HEK293 (cell line): ENCODE measurements around the gene BHLHA9.
A peak's percentile ranks its signal among the peaks of the same experiment; 100 is the strongest.

Source experiments
- CTCF ChIA-PET: fragments of 350-600 bp; formaldehyde crosslinking; extraction: SDS; loops from one replicate; lab custom pipeline; 2021; ENCODE audit warnings: antibody characterized with exemption; lab: Yijun Ruan, JAX
- POLR2A ChIA-PET: fragments of 300-600 bp; formaldehyde crosslinking; extraction: SDS; loops from one replicate; lab custom pipeline; 2020; ENCODE audit warnings: antibody characterized with exemption, inconsistent platforms; lab: Yijun Ruan, JAX
- H3K27ac ChIP-seq: fragments of 200-500 bp; sonication (Bioruptor generic); 2 replicates; pipeline ENCODE4 v1.5.1; 2014; ENCODE audit warnings: low read depth, low read length, control low read depth, inconsistent platforms; ENCODE audit errors: extremely low read depth
- H3K36me3 ChIP-seq, 2 experiments: fragments of 200-500 bp in 1 of 2; sonication (Bioruptor generic) in 1 of 2; 1 replicate in 1 of 2; 2 replicates in 1 of 2; pipeline ENCODE4 v1.5.1; 2014 to 2017; ENCODE audit warnings: inconsistent platforms in 2 of 2, low read length in 2 of 2; ENCODE audit not compliant: control insufficient read depth in 2 of 2, insufficient read depth in 1 of 2
- H3K4me1 ChIP-seq: fragments of 200-500 bp; sonication (Bioruptor generic); 2 replicates; pipeline ENCODE4 v1.5.1; 2014; ENCODE audit warnings: mild to moderate bottlenecking, low read length, inconsistent platforms; ENCODE audit not compliant: control insufficient read depth, insufficient read depth
- H3K4me3 ChIP-seq: 2 replicates; pipeline ENCODE4 v1.5.1; 2011; ENCODE audit warnings: low read depth, mild to moderate bottlenecking, control low read depth, low read length, moderate library complexity
- H3K9me3 ChIP-seq: fragments of 200-500 bp; sonication (Bioruptor generic); 2 replicates; pipeline ENCODE4 v1.5.1; 2014; ENCODE audit warnings: low read depth, low read length, inconsistent platforms; ENCODE audit not compliant: control insufficient read depth, insufficient read depth
- EGR2 ChIP-seq: fragments of 450-650 bp; formaldehyde crosslinking; IDR thresholded peaks from 2 replicates; pipeline ENCODE4 v1.5.1; 2016; ENCODE audit warnings: low read depth, missing biosample characterization, missing genetic modification characterization
- KLF10 ChIP-seq: fragments of 450-650 bp; IDR thresholded peaks from 2 replicates; pipeline ENCODE4 v1.5.1; 2018; ENCODE audit warnings: missing biosample characterization, mild to moderate bottlenecking, missing genetic modification characterization
- KLF9 ChIP-seq: fragments of 450-650 bp; formaldehyde crosslinking; IDR thresholded peaks from 2 replicates; pipeline ENCODE4 v1.5.1; 2016; ENCODE audit warnings: missing biosample characterization, missing genetic modification characterization, low read depth
- PRDM1 ChIP-seq: fragments of 450-650 bp; formaldehyde crosslinking; IDR thresholded peaks from 2 replicates; pipeline ENCODE4; 2016; ENCODE audit warnings: missing biosample characterization, missing genetic modification characterization
- ZBTB20 ChIP-seq: fragments of 450-650 bp; formaldehyde crosslinking; IDR thresholded peaks from 2 replicates; pipeline ENCODE4 v1.5.1; 2016; ENCODE audit warnings: missing biosample characterization, missing genetic modification characterization
- ZFHX2 ChIP-seq: fragments of 450-650 bp; formaldehyde crosslinking; conservative IDR thresholded peaks from 2 replicates; pipeline ENCODE4 v1.5.1; 2016; ENCODE audit warnings: missing biosample characterization, missing genetic modification characterization
- ZNF184 ChIP-seq: fragments of 450-650 bp; IDR thresholded peaks from 2 replicates; pipeline ENCODE4 v1.5.1; 2018; ENCODE audit warnings: missing biosample characterization, mild to moderate bottlenecking, missing genetic modification characterization
- ZNF2 ChIP-seq: fragments of 450-650 bp; formaldehyde crosslinking; IDR thresholded peaks from 2 replicates; pipeline ENCODE4 v1.5.1; 2016; ENCODE audit warnings: missing biosample characterization, missing genetic modification characterization
- ZNF341 ChIP-seq: fragments of 450-650 bp; formaldehyde crosslinking; IDR thresholded peaks from 2 replicates; pipeline ENCODE4; 2016; ENCODE audit warnings: low read depth, missing biosample characterization, missing genetic modification characterization
- ZNF366 ChIP-seq: fragments of 450-650 bp; formaldehyde crosslinking; conservative IDR thresholded peaks from 2 replicates; pipeline ENCODE4 v1.5.1; 2016; ENCODE audit warnings: missing biosample characterization, missing genetic modification characterization
- ZSCAN16 ChIP-seq: fragments of 450-650 bp; formaldehyde crosslinking; IDR thresholded peaks from 2 replicates; pipeline ENCODE4 v1.5.1; 2016; ENCODE audit warnings: missing biosample characterization, missing genetic modification characterization
- TF ChIP-seq, protein P1 (sequence below): fragments of 450-650 bp; formaldehyde crosslinking; IDR thresholded peaks from 2 replicates; pipeline ENCODE4 v1.5.1; 2016; ENCODE audit warnings: missing biosample characterization, missing genetic modification characterization
- TF ChIP-seq, protein P2 (sequence below): fragments of 450-650 bp; formaldehyde crosslinking; IDR thresholded peaks from 2 replicates; pipeline ENCODE4 v1.5.1; 2017; ENCODE audit warnings: missing biosample characterization, missing genetic modification characterization
- TF ChIP-seq, protein P3 (sequence below): fragments of 450-650 bp; formaldehyde crosslinking; IDR thresholded peaks from 2 replicates; pipeline ENCODE4 v1.5.1; 2016; ENCODE audit warnings: missing biosample characterization, missing genetic modification characterization
- TF ChIP-seq, protein P4 (sequence below): fragments of 450-650 bp; formaldehyde crosslinking; IDR thresholded peaks from 2 replicates; pipeline ENCODE4 v1.5.1; 2016; ENCODE audit warnings: missing biosample characterization, missing genetic modification characterization
- TF ChIP-seq, protein P5 (sequence below): fragments of 450-650 bp; formaldehyde crosslinking; IDR thresholded peaks from 2 replicates; pipeline ENCODE4 v1.5.1; 2017; ENCODE audit warnings: missing biosample characterization, missing genetic modification characterization
- TF ChIP-seq, protein P6 (sequence below): fragments of 450-650 bp; formaldehyde crosslinking; IDR thresholded peaks from 2 replicates; pipeline ENCODE4; 2016; ENCODE audit warnings: missing biosample characterization, missing genetic modification characterization

Gene BHLHA9

DNA sequence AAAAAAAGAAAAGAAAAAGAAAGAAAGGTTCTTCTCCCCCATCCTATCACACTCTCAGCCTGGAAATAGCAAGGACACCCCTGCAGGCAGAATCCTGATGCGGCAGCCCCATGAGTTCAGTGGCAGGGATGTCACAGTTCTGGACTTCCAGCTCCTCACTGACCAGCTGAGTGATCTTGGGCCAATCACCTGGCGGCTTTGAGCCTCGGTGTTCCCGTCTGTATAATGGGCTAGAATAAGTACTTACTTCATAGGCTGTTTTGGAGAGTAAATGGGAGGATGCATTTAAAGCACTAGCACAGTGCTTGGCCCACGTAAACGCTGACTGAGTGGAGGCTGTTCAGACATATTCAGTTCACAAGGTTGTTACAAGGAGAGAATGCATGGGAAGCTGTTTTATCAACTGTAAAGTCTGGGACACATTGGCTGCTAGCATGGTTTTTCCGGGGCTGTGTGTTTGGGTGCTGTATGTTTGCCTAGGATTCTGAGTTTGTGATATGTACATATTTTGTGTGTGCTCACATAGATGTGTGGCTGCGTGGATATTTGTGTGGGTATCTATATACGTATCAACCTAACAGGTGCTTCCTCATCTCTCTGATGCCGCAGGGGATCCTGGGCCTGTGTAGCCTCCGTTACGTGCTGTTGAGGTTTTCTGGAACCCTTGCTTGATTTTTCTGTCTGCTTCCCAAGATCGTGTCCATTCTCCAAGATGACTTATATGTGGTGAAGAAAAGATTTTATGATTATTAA is 3.4 kb downstream of the BHLHA9 start:
- Histone ChIP-seq H3K27ac (no peak overlapping the region), H3K4me3 (no peak overlapping the region), H3K36me3 (no peaks in the 10 kb centered on the region), H3K4me1 (no peaks in the 10 kb centered on the region), H3K9me3 (no peaks in the 10 kb centered on the region)
- ChIA-PET CTCF (interaction anchor here (0.6 to 3.2 kb wide), 6 partner anchors 11 to 1803 kb away, joined by 4 to 23 read pairs (median 5); no protein-coding TSS in a partner anchor), POLR2A (no interaction called here)
- no peak for TF ChIP-seq ZSCAN16 (tag by site-specific recombination)
- TF ChIP-seq, protein P1, sequence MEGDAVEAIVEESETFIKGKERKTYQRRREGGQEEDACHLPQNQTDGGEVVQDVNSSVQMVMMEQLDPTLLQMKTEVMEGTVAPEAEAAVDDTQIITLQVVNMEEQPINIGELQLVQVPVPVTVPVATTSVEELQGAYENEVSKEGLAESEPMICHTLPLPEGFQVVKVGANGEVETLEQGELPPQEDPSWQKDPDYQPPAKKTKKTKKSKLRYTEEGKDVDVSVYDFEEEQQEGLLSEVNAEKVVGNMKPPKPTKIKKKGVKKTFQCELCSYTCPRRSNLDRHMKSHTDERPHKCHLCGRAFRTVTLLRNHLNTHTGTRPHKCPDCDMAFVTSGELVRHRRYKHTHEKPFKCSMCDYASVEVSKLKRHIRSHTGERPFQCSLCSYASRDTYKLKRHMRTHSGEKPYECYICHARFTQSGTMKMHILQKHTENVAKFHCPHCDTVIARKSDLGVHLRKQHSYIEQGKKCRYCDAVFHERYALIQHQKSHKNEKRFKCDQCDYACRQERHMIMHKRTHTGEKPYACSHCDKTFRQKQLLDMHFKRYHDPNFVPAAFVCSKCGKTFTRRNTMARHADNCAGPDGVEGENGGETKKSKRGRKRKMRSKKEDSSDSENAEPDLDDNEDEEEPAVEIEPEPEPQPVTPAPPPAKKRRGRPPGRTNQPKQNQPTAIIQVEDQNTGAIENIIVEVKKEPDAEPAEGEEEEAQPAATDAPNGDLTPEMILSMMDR (tag by site-specific recombination): peak; percentile 11; the same call in 1 of the 2 replicates

DNA sequence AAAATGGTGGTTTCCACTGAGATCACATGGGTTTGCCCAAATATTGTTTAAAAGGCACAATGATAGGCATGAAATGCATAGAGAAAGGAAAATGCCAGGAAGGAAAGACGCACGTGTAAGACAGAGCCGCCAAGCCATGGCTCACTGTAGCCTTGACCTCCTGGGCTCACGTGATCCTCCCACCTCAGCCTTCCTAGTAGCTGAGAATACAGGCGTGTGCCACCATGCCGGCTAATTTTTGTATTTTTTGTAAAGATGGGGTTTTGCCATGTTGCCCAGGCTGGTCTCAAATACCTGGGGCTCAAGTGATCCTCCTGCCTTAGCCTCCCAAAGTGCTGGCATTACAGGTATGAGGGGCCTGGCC is 4.0 kb downstream of the BHLHA9 start:
- TF ChIP-seq ZNF366 (tag by site-specific recombination) (no peak), KLF9 (tag by site-specific recombination) (no peak), ZNF341 (tag by site-specific recombination) (no peak)
- ChIA-PET POLR2A (no interaction called here), CTCF (interaction anchor here (0.6 to 3.2 kb wide), 3 partner anchors 58 to 326 kb away, joined by 4 to 23 read pairs (median 7); no protein-coding TSS in a partner anchor)
- no peaks in the 10 kb centered on the region for H3K9me3 ChIP-seq
- H3K4me1 ChIP-seq: no peaks in the 10 kb centered on the region
- H3K36me3 ChIP-seq: no peaks in the 10 kb centered on the region
- no peak overlapping the region for H3K27ac ChIP-seq
- no peak overlapping the region for H3K4me3 ChIP-seq

DNA sequence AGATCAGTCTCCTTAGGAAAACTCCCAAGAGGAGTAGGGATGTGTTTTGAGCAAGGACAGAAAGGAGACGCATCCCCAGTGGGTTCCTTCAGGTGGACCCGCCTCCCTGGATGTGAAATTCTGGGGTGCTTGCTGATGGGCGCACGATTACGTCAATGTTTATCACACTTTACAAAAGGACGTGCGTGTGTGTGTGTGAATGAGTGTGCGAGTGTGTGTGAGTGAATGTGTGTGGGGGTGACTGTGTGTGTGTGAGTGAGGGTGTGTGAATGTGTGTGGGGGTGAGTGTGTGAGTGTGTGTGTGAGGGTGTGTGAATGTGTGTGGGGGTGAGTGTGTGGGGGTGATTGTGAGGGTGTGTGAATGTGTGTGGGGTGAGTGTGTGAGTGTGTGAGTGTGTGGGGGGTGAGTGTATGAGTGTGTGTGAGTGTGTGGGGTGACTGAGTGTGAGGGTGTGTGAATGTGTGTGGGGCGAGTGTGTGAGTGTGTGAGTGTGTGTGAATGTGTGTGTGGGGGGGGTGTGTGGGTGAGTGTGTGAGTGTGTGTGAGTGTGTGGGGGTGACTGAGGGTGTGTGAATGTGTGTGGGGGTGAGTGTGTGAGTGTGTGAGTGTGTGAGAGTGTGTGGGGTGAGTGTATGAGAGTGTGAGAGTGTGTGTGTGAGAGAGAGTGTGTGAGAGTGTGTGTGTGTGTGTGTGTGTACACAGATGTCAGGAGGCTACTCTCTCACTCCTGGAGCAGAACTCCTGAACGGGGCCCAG is 5.1 kb downstream of the BHLHA9 start:
- POLR2A ChIA-PET: no interaction called here
- CTCF ChIA-PET: no interaction called here

More for the DNA sequence above, 5.1 kb downstream of the BHLHA9 start:
- no peak overlapping the region for H3K27ac ChIP-seq
- H3K9me3 ChIP-seq: no peaks in the 10 kb centered on the region
- TF ChIP-seq ZBTB20 (tag by site-specific recombination) (0 out of 2 replicates have a peak, but pooled peaks have one; percentile 18), ZNF366 (tag by site-specific recombination) (0 out of 2 replicates have a peak, but pooled peaks have one; percentile 20), ZNF2 (tag by site-specific recombination) (no peak), EGR2 (tag by site-specific recombination) (peak; percentile 99), ZFHX2 (peak; percentile 99), KLF10 (tag by site-specific recombination) (no peak), ZNF184 (tag by site-specific recombination) (no peak), PRDM1 (tag by site-specific recombination) (peak; percentile 93)
- TF ChIP-seq, protein P2, sequence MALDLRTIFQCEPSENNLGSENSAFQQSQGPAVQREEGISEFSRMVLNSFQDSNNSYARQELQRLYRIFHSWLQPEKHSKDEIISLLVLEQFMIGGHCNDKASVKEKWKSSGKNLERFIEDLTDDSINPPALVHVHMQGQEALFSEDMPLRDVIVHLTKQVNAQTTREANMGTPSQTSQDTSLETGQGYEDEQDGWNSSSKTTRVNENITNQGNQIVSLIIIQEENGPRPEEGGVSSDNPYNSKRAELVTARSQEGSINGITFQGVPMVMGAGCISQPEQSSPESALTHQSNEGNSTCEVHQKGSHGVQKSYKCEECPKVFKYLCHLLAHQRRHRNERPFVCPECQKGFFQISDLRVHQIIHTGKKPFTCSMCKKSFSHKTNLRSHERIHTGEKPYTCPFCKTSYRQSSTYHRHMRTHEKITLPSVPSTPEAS: peak; percentile 96
- TF ChIP-seq, protein P3, sequence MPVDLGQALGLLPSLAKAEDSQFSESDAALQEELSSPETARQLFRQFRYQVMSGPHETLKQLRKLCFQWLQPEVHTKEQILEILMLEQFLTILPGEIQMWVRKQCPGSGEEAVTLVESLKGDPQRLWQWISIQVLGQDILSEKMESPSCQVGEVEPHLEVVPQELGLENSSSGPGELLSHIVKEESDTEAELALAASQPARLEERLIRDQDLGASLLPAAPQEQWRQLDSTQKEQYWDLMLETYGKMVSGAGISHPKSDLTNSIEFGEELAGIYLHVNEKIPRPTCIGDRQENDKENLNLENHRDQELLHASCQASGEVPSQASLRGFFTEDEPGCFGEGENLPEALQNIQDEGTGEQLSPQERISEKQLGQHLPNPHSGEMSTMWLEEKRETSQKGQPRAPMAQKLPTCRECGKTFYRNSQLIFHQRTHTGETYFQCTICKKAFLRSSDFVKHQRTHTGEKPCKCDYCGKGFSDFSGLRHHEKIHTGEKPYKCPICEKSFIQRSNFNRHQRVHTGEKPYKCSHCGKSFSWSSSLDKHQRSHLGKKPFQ (tag by site-specific recombination): 0 out of 2 replicates have a peak, but pooled peaks have one; percentile 33
- TF ChIP-seq, protein P4, sequence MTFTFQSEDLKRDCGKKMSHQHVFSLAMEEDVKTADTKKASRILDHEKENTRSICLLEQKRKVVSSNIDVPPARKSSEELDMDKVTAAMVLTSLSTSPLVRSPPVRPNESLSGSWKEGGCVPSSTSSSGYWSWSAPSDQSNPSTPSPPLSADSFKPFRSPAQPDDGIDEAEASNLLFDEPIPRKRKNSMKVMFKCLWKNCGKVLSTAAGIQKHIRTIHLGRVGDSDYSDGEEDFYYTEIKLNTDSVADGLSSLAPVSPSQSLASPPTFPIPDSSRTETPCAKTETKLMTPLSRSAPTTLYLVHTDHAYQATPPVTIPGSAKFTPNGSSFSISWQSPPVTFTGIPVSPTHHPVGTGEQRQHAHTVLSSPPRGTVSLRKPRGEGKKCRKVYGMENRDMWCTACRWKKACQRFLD (tag by site-specific recombination): peak; percentile 29; the same call in 1 of the 2 replicates
- TF ChIP-seq, protein P5, sequence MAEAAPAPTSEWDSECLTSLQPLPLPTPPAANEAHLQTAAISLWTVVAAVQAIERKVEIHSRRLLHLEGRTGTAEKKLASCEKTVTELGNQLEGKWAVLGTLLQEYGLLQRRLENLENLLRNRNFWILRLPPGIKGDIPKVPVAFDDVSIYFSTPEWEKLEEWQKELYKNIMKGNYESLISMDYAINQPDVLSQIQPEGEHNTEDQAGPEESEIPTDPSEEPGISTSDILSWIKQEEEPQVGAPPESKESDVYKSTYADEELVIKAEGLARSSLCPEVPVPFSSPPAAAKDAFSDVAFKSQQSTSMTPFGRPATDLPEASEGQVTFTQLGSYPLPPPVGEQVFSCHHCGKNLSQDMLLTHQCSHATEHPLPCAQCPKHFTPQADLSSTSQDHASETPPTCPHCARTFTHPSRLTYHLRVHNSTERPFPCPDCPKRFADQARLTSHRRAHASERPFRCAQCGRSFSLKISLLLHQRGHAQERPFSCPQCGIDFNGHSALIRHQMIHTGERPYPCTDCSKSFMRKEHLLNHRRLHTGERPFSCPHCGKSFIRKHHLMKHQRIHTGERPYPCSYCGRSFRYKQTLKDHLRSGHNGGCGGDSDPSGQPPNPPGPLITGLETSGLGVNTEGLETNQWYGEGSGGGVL: peak; percentile 31; the same call in 1 of the 2 replicates
- TF ChIP-seq, protein P6, sequence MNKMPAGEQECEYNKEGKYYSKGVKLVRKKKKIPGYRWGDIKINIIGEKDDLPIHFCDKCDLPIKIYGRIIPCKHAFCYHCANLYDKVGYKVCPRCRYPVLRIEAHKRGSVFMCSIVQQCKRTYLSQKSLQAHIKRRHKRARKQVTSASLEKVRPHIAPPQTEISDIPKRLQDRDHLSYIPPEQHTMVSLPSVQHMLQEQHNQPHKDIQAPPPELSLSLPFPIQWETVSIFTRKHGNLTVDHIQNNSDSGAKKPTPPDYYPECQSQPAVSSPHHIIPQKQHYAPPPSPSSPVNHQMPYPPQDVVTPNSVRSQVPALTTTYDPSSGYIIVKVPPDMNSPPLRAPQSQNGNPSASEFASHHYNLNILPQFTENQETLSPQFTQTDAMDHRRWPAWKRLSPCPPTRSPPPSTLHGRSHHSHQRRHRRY (tag by site-specific recombination): no peak
- no peak overlapping the region for H3K4me3 ChIP-seq
- no peaks in the 10 kb centered on the region for H3K4me1 ChIP-seq
- no peaks in the 10 kb centered on the region for H3K36me3 ChIP-seq
